ENCODE measurements around the gene MAPK1. TPM values are rescaled to one million over a fixed set of nuclear protein-coding genes. Genes with fewer than 3 reads are reported as not detected.
"Not testable (repeated sequence)": the region's sequence is repeated elsewhere in the genome, so short reads cannot be mapped to it uniquely, and the experiment has no call there.

MAPK1 gene
- total RNA-seq, 2 donors from 2014 or later: 39.7 to 42.6 TPM

- DNase-seq (ENCODE audit: low spot score): peak; percentile 95
- Histone ChIP-seq H3K4me1 (peaks cover 0 to 17% of the 10 kb centered on the region in 2 donors), H3K9me3 (no peaks in the 10 kb centered on the region), H3K27me3 (no peaks in the 10 kb centered on the region), H3K27ac (peak within 1 kb of the TSS; percentile 32 to 55), H3K36me3 (no peaks in the 10 kb centered on the region), H3K4me3 (peak within 1 kb of the TSS; percentile 48 to 63)
- TF ChIP-seq CTCF (IDR thresholded peaks at IDR 0.05): no peak
Measured at GRCh38 chr22:21735200-21736083, 132.0 kb downstream of the MAPK1 start, which contains the start of gene YPEL1. YPEL1 (minus strand) TSS chr22:21735794; CDS start chr22:21710744, 25,050 bp downstream.

- Histone ChIP-seq H3K4me1 (peaks cover 0 to 17% of the 10 kb centered on the region in 2 donors), H3K27me3 (no peaks in the 10 kb centered on the region), H3K36me3 (no peaks in the 10 kb centered on the region), H3K4me3 (peak overlapping the region; percentile 42 to 58), H3K27ac (peak overlapping the region; percentile 20 to 35), H3K9me3 (no peaks in the 10 kb centered on the region)
- no peak for DNase-seq (ENCODE audit: low spot score)
- TF ChIP-seq CTCF (IDR thresholded peaks at IDR 0.05): no peak
Measured at GRCh38 chr22:21734540-21735199, 132.8 kb downstream of the MAPK1 start.

GRCh38 chr22:21731503-21731902 lies 135.9 kb downstream of the MAPK1 start:
- H3K27me3 ChIP-seq: no peaks in the 10 kb centered on the region
- H3K4me1 ChIP-seq: peaks cover 0 to 17% of the 10 kb centered on the region in 2 donors
- no peak for TF ChIP-seq CTCF (IDR thresholded peaks at IDR 0.05)
- no peak overlapping the region for H3K27ac ChIP-seq
- DNase-seq (ENCODE audit: low spot score): no peak
- no peaks in the 10 kb centered on the region for H3K36me3 ChIP-seq
- no peaks in the 10 kb centered on the region for H3K9me3 ChIP-seq
- no peak overlapping the region for H3K4me3 ChIP-seq

GRCh38 chr22:21730535-21731308 lies 136.7 kb downstream of the MAPK1 start:
- no peaks in the 10 kb centered on the region for H3K36me3 ChIP-seq
- H3K4me3 ChIP-seq: no peak overlapping the region
- H3K4me1 ChIP-seq: peaks cover 0 to 12% of the 10 kb centered on the region in 2 donors

GRCh38 chr22:21729184-21729583 lies 138.3 kb downstream of the MAPK1 start:
- H3K9me3 ChIP-seq; H3K36me3 ChIP-seq; H3K27ac ChIP-seq; H3K4me3 ChIP-seq; DNase-seq (ENCODE audit: low spot score); H3K27me3 ChIP-seq; H3K4me1 ChIP-seq: not testable (repeated sequence)

More at GRCh38 chr22:21730535-21731308, 136.7 kb downstream of the MAPK1 start:
- Histone ChIP-seq H3K27ac (no peak overlapping the region), H3K9me3 (no peaks in the 10 kb centered on the region), H3K27me3 (no peaks in the 10 kb centered on the region)
- TF ChIP-seq CTCF (IDR thresholded peaks at IDR 0.05): no peak
- no peak for DNase-seq (ENCODE audit: low spot score)
